PC-3 (cell line): Measurements from ENCODE around the gene TMEM250.

Source experiments
- CTCF ChIP-seq: fragments of 300-600 bp; sonication (generic); conservative IDR thresholded peaks from 2 replicates; pipeline ENCODE4 v1.5.1; 2017; ENCODE audit warnings: antibody characterized with exemption, low read depth, mild to moderate bottlenecking, low read length
- EZH2 ChIP-seq: fragments of 300-600 bp; sonication (generic); IDR thresholded peaks from one replicate; pipeline ENCODE4 v1.6.1; 2017; ENCODE audit warnings: antibody characterized with exemption, mild to moderate bottlenecking, low read length; ENCODE audit not compliant: unreplicated experiment
- EZH2phosphoT487 ChIP-seq: fragments of 300-600 bp; sonication (generic); IDR thresholded peaks from 2 replicates; pipeline ENCODE4 v1.6.1; 2018; ENCODE audit warnings: mild to moderate bottlenecking, antibody characterized with exemption, low read length, borderline replicate concordance

- TF ChIP-seq EZH2phosphoT487 (no peak), CTCF (no peak), EZH2 (no peak)
These were observed 34.8 kb upstream of the TMEM250 start for GRCh38 chr9:136153381-136154065.
